ENCODE measurements around the gene SESTD1. TPM values are rescaled to one million over a fixed set of nuclear protein-coding genes. Genes with fewer than 3 reads are reported as not detected.
"Not testable (repeated sequence)": the region's sequence is repeated elsewhere in the genome, so short reads cannot be mapped to it uniquely, and the experiment has no call there.

SESTD1 gene
- polyA plus RNA-seq, 1 experiment = 16.5 TPM

GRCh38 chr2:179097131-179097530 lies 167.5 kb downstream of the SESTD1 start:
- ChIA-PET POLR2A (no interaction called here), CTCF (no interaction called here)
- TF ChIP-seq, protein P1, sequence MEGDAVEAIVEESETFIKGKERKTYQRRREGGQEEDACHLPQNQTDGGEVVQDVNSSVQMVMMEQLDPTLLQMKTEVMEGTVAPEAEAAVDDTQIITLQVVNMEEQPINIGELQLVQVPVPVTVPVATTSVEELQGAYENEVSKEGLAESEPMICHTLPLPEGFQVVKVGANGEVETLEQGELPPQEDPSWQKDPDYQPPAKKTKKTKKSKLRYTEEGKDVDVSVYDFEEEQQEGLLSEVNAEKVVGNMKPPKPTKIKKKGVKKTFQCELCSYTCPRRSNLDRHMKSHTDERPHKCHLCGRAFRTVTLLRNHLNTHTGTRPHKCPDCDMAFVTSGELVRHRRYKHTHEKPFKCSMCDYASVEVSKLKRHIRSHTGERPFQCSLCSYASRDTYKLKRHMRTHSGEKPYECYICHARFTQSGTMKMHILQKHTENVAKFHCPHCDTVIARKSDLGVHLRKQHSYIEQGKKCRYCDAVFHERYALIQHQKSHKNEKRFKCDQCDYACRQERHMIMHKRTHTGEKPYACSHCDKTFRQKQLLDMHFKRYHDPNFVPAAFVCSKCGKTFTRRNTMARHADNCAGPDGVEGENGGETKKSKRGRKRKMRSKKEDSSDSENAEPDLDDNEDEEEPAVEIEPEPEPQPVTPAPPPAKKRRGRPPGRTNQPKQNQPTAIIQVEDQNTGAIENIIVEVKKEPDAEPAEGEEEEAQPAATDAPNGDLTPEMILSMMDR (IDR thresholded peaks at IDR 0.05; ENCODE audit: insufficient read depth, low read depth, low read length) = no peak
- Histone ChIP-seq H3K36me3 (ENCODE audit: control insufficient read depth, insufficient read depth, low read length) (no peaks in the 10 kb centered on the region), H3K27me3 (ENCODE audit: control insufficient read depth, insufficient read depth, low read length) (no peaks in the 10 kb centered on the region), H3K4me3 (ENCODE audit: low read depth, low read length) (no peak overlapping the region)
- no peak for DNase-seq (ENCODE audit: low read depth)

DNA sequence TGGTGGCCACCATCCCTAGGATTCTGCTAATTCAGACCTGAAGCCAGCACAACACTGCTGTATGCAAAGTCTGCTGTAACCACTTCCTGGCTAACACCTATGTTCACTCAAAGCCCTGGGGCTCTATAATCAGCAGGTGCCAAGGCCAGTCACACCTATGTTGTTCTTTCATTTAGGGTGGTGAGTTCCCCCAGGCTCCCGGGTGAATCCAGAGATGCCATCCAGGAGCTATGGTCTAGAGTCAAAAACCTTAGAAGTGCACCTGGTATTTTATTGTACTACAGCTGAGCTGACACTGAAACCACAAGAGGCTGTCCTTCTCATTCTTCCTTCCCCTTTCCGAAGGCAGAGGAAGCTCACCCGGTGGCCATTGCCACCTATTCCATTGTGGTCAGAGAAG lies 168.5 kb downstream of the SESTD1 start:
- POLR2A ChIA-PET = no interaction called here
- no peaks in the 10 kb centered on the region for H3K36me3 ChIP-seq (ENCODE audit: control insufficient read depth, insufficient read depth, low read length)
- no peak for DNase-seq (ENCODE audit: low read depth)
- CTCF ChIA-PET = no interaction called here
- no peaks in the 10 kb centered on the region for H3K27me3 ChIP-seq (ENCODE audit: control insufficient read depth, insufficient read depth, low read length)
- H3K4me3 ChIP-seq (ENCODE audit: low read depth, low read length) = no peak overlapping the region
- TF ChIP-seq, protein P1 (IDR thresholded peaks at IDR 0.05; ENCODE audit: insufficient read depth, low read depth, low read length) = no peak

DNA sequence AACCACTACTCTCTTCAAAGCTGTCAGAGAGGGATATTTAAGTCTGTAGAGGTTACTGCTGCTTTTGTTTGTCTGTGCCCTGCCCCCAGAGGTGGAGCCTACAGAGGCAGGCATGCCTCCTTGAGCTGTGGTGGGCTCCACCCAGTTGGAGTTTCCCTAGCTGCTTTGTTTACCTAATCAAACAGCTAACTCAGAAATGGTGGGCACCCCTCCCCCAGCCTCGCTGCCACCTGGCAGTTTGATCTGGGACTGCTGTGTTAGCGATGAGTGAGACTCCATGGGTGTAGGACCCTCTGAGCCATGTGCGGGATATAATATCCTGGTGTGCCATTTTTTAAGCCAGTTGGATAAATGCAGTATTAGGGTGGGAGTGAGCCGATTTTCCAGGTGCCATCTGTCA lies 171.7 kb downstream of the SESTD1 start:
- DNase-seq (ENCODE audit: low read depth); H3K4me3 ChIP-seq (ENCODE audit: low read depth, low read length); H3K36me3 ChIP-seq (ENCODE audit: control insufficient read depth, insufficient read depth, low read length); CTCF ChIA-PET; POLR2A ChIA-PET; H3K27me3 ChIP-seq (ENCODE audit: control insufficient read depth, insufficient read depth, low read length): not testable (repeated sequence)

- no peak for DNase-seq (ENCODE audit: low read depth)
- TF ChIP-seq, protein P1 (IDR thresholded peaks at IDR 0.05; ENCODE audit: insufficient read depth, low read depth, low read length) = no peak
- Histone ChIP-seq H3K27me3 (ENCODE audit: control insufficient read depth, insufficient read depth, low read length) (no peaks in the 10 kb centered on the region), H3K36me3 (ENCODE audit: control insufficient read depth, insufficient read depth, low read length) (no peaks in the 10 kb centered on the region), H3K4me3 (ENCODE audit: low read depth, low read length) (no peak overlapping the region)
- ChIA-PET CTCF (no interaction called here), POLR2A (no interaction called here)
These were observed 181.9 kb downstream of the SESTD1 start for GRCh38 chr2:179082697-179083096.

GRCh38 chr2:179081954-179082353 lies 182.7 kb downstream of the SESTD1 start:
- ChIA-PET CTCF (no interaction called here), POLR2A (no interaction called here)
- TF ChIP-seq, protein P1 (IDR thresholded peaks at IDR 0.05; ENCODE audit: insufficient read depth, low read depth, low read length) = no peak
- no peak overlapping the region for H3K4me3 ChIP-seq (ENCODE audit: low read depth, low read length)
- H3K36me3 ChIP-seq (ENCODE audit: control insufficient read depth, insufficient read depth, low read length) = no peaks in the 10 kb centered on the region
- no peaks in the 10 kb centered on the region for H3K27me3 ChIP-seq (ENCODE audit: control insufficient read depth, insufficient read depth, low read length)
- DNase-seq (ENCODE audit: low read depth) = no peak

DNA sequence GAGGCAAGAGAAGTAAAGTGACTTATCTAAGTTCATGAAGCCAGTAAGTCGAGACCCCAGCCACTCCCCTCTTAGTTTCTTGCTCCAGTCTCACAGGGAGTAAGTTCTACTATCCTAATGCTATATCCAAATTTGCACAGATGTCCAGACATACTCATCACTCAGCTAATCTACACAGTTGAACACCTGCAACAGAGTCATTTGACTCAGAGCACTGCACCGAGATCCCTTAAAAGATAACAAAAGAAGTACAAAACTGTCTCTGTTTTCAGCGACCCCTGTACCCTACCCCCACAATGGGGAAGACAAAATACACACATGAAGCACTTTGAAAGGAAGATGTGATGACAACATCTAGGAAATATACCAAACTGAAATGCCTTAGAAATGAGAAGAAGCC lies 192.1 kb downstream of the SESTD1 start:
- Histone ChIP-seq H3K36me3 (ENCODE audit: control insufficient read depth, insufficient read depth, low read length) (no peaks in the 10 kb centered on the region), H3K27me3 (ENCODE audit: control insufficient read depth, insufficient read depth, low read length) (no peaks in the 10 kb centered on the region), H3K4me3 (ENCODE audit: low read depth, low read length) (no peak overlapping the region)
- no peak for DNase-seq (ENCODE audit: low read depth)
- CTCF ChIA-PET = no interaction called here
- TF ChIP-seq, protein P1 (IDR thresholded peaks at IDR 0.05; ENCODE audit: insufficient read depth, low read depth, low read length) = no peak
- POLR2A ChIA-PET = no interaction called here
